ENCODE data around the gene SETD6. TPM values are rescaled to one million over a fixed set of nuclear protein-coding genes. Genes with fewer than 3 reads are reported as not detected.
"Not testable (repeated sequence)": the region's sequence is repeated elsewhere in the genome, so short reads cannot be mapped to it uniquely, and the experiment has no call there.

Gene SETD6
- 10 to 100 TPM in 11 of 12 donors, not detected in 1; 11.0 to 25.5 (median 15.0) TPM for polyA plus RNA-seq (ENCODE audit: insufficient read length in 12 of 12)
- long read RNA-seq, donor 1, partial matches to known transcripts = 0 of 6 reads
- long read RNA-seq, donor 1, other reads (novel, unspliced or antisense) = 0 of 6 reads
- long read RNA-seq, donor 2, partial matches to known transcripts = 0 of 3 reads
- long read RNA-seq, donor 2, other reads (novel, unspliced or antisense) = 0 of 3 reads
- long read RNA-seq, donor 3, partial matches to known transcripts = 17 of 17 reads
- long read RNA-seq, donor 3, other reads (novel, unspliced or antisense) = 0 of 17 reads
- long read RNA-seq, donor 4, partial matches to known transcripts = 11 of 13 reads
- long read RNA-seq, donor 4, other reads (novel, unspliced or antisense) = 0 of 13 reads
- long read RNA-seq, donor 5, partial matches to known transcripts = 6 of 8 reads
- long read RNA-seq, donor 5, other reads (novel, unspliced or antisense) = 0 of 8 reads
- long read RNA-seq, donor 6, partial matches to known transcripts = 0 of 1 reads
- long read RNA-seq, donor 6, other reads (novel, unspliced or antisense) = 0 of 1 reads
- long read RNA-seq, donor 7, partial matches to known transcripts = 0 of 3 reads
- long read RNA-seq, donor 7, other reads (novel, unspliced or antisense) = 0 of 3 reads
- long read RNA-seq, donor 8, partial matches to known transcripts = 7 of 12 reads
- long read RNA-seq, donor 8, other reads (novel, unspliced or antisense) = 0 of 12 reads
- long read RNA-seq, donor 9 = 0 reads
- long read RNA-seq, donor 10, partial matches to known transcripts = 0 of 3 reads
- long read RNA-seq, donor 10, other reads (novel, unspliced or antisense) = 0 of 3 reads
- long read RNA-seq, donor 11, partial matches to known transcripts = 22 of 23 reads
- long read RNA-seq, donor 11, other reads (novel, unspliced or antisense) = 0 of 23 reads

DNA sequence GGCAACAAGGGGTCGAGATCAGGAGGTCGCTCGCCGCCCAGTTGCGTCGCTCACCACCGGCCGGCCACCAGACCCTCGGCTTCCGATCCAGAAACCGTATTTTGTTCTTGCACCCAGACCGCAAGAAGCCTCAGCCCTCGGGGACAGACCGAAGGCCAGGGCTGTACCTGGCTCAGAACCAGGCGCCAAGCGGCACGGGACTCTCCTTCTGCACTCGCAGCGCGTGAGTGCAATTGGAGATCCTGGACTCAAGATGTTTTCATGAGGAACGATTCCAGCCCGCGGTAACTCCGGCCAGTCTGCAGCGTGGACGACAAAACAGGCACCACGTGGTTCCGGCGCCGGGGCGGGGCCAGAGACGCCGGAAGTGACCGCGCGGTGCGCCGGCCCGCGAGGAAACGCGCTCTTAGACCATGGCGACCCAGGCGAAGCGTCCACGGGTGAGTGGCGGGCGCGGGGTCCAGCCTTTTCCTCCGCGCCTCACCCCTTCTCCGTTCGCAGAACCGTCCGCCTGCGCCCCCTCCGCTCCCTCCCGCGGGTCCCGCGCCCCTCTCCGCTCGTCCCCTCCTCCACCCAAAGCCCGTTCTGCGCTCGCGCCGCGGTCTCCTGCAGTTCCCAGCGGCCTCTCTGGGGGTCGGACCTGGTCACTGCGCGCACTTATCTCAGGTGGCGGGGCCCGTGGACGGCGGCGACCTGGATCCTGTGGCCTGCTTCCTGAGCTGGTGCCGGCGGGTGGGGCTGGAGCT, at the start of gene SETD6:
SETD6 (plus strand) TSS at position 393 of the 746 bp plus-strand sequence; CDS start at position 414, 21 bp downstream.
- peak; percentile 92 for DNase-seq

DNA sequence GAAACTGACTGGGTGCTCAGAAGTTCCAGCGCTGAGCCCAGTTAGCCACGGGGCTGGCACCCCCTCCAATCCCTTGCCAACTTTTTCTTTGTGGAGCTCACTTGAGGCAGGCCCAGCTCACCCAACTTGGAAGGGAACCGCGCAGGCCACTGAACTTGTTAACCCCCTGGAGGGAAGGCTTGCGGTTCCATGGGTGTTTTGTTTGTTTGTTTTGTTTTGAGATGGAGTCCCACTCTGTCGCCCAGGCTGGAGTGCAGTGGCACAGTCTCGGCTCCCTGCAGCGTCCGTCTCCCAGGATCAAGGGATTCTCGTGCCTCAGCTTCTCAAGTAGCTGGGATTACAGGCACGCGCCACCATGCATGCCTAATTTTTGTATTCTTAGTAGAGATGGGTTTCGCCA, 49.5 kb upstream of the SETD6 start:
- DNase-seq = no peak

DNA sequence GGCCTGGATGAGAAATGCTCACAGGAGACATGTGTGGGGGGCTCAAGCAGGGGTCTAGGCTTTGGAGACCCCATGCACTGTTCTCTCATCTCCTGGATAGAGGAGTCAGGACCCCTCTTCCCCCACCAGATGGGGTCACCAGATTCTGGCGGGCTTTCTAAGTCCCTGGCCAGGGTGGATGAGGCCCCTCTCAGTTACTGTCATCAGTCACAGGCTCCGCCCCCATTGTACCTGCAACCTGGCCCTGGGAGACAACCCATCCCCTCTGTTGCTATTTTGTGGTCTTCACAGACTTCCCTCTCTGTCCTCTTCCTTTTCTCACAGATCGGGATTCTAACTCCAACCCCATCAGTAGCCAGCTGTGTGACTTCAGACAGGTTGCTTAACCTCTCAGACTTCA, 48.9 kb upstream of the SETD6 start:
- DNase-seq = no peak

GRCh38 chr16:58467905-58468304, 47.4 kb upstream of the SETD6 start:
- DNase-seq = no peak

DNA sequence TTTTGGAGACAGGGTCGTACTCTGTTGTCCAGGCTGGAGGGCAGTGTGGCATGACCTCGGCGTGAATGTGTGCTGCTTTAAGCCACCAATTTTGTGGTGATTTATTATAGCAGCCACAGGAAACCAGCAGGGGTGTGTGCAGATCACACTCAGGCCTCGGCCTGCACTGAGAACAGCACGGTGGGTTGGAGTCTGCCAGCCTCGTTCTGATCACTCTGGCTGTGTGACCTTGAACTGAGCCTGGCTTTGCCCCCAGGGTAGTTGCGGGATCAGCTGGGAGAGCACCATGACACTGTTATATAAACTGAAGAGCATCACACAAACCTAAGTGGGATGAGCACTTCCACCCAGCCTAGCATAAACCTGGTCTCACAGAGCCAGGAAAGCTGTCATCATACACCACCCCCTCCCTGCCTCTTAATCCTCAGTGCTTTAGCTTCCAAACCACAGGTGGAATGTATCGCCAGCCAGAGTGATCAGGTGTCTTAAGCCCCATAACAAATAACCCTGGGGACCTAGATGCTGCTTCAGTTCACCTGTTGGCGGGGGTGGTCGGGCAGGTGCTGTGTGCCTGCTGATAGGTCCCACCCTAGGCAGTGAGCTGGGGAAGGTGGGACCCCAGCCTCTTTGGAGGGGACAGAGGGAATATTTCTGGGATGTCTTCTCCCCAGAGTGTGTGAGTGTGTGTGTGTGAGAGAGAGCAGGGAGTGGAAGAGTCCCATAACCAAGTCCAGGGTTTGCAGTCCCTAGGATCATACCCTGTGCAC, 43.9 kb upstream of the SETD6 start:
- no peak for DNase-seq

DNA sequence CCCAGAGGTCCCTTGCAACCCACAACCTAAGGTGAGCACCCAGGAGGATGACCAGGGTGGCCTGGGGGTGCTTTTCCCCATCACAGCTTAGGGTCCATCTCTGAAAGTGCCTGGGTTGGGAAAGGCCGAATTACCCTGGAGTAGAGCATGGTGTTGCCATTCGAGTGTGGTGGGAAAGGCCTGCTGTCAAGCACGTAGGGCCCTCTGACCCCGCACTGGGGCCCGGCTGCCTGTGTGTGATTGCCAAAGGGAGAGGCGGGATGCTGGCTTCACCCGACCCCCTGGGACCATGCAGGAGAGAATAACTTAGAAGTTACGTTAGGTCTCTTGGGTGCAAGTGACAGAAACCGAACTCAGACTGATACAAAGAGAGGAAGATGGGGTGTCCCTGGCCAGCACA, 43.1 kb upstream of the SETD6 start:
- no peak for DNase-seq

- no peak for DNase-seq
Observed at GRCh38 chr16:58472827-58473226, 42.5 kb upstream of the SETD6 start.

DNA sequence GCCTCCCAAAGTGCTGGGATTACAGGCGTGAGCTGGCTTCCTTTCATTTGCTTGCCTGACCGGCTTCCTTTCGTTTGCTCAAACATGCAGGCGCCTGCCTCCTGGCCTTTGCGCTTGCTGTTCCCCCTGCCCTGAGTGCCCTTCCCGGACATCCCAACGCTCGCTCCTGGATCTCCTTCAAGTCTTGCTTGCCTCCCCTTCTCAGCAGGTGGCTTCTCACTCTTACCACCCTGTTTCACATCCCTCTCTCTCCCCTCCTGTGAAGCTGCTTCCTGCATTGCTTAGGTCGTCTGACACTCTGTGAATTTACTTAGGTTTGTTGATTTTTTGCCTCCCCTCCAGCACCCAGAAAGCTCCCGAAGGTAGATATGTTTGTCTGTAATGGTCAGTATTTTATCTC, 41.0 kb upstream of the SETD6 start:
- no peak for DNase-seq

GRCh38 chr16:58475091-58475619, 40.2 kb upstream of the SETD6 start:
- no peak for DNase-seq

DNA sequence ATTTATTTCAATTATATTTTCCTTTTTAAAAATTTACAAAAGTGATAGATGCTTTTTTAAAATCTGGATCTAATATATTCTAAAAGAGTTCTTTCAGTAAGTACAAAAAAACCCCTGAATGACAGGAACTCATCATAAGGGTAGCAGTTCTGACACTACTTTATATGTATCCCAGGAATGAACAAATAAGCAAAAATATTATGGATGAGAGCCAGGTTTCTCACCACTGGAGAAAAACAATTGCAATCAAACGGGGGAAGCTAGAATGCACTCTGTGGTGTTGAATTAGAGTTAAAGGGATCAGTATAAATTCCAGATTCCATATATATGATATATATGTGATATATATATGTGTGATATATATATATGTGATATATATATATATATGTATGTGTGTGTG, 38.5 kb upstream of the SETD6 start:
- no peak for DNase-seq

GRCh38 chr16:58478427-58478826, 36.9 kb upstream of the SETD6 start:
- no peak for DNase-seq

GRCh38 chr16:58481226-58481869, 34.0 kb upstream of the SETD6 start:
- DNase-seq = no peak

- DNase-seq = no peak
Observed at GRCh38 chr16:58481931-58482330, 33.4 kb upstream of the SETD6 start.

- no peak for DNase-seq
Observed at GRCh38 chr16:58485184-58485887, 30.0 kb upstream of the SETD6 start.

- peak; percentile 83 for DNase-seq
Observed at GRCh38 chr16:58487566-58488351, 27.6 kb upstream of the SETD6 start.

DNA sequence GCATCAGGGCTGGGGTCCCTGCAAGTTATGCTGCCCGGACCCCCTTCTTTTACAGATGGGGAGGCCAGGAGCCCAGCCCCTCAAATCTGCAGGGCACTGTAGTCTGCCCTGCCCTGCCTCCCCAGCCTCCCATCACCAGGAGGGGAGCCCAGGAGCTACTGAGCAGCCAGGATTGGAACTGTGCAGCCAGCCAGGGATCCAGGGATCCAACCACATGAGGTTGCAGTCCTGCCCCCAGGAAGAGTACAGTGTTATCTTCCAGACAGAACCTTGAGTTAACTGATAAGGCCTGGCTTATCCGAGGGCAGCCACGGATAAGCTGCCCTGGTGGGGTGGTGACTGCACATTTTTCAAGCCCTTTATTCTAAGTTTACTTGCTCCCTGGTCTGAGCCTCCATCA, 26.8 kb upstream of the SETD6 start:
- DNase-seq = no peak

DNA sequence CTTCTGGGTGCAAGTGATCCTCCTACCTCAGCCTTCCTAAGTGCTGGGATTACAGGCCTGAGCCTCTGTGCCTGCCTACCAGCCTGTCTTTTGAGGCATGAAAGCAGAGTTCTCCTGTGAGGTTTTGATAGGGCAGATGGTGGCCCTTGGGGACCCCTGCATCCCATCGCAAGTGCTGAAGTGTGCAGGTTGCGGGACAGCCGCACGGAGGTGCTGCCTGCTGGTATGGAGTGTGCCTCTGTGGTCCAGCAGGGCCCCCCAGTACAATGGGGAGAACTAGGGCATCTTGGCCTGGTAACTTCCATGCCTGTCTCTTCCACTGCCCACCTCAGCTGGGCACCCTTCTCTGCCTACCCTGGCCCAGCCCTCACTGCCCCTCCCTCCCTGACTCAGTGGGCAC, 25.3 kb upstream of the SETD6 start:
- no peak for DNase-seq

DNA sequence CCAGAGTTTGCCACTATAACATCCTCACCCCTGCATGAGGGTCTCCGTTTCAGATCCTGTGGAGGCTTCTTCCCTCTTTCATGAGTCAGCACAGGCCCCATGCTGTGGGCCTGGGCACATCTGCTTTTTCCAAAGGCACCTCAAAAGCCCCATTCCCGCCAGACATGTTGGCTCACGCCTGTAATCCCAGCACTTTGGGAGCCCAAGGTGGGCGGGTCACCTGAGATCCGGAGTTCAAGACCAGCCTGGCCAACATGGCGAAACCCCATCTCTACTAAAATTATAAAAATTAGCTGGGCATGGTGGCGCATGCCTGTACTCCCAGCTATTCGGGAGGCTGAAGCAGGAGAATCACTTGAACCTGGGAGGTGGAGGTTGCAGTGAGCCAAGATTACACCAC, 24.8 kb upstream of the SETD6 start:
- DNase-seq = not testable (repeated sequence)

GRCh38 chr16:58492066-58492465, 23.3 kb upstream of the SETD6 start:
- no peak for DNase-seq

Data from muscle of arm (tissue), 14 donors.